Kidney epithelial cell (primary cell): Measurements from ENCODE around the gene IL24. TPM values are rescaled to one million over a fixed set of nuclear protein-coding genes. Genes with fewer than 3 reads are reported as not detected.

ENCODE experiments used
- DNase-seq: peaks from one replicate; pipeline ENCODE4 v3.0.0-alpha.2; 2010; ENCODE audit warnings: low read depth
- H3K27me3 ChIP-seq: 2 replicates; pipeline ENCODE4 v1.6.0; 2011; ENCODE audit warnings: low read length; ENCODE audit not compliant: control insufficient read depth, insufficient read depth
- H3K36me3 ChIP-seq: 2 replicates; pipeline ENCODE4 v1.5.1; 2011; ENCODE audit warnings: low read length; ENCODE audit not compliant: control insufficient read depth, insufficient read depth
- H3K4me3 ChIP-seq: 2 replicates; pipeline ENCODE4 v1.5.1; 2011; ENCODE audit warnings: low read depth, mild to moderate bottlenecking, control low read depth, low read length
- CTCF ChIP-seq: IDR thresholded peaks from 2 replicates; pipeline ENCODE4 v1.5.1; 2011; ENCODE audit warnings: mild to moderate bottlenecking, moderate library complexity, low read length, control low read depth, inconsistent platforms; ENCODE audit not compliant: insufficient read depth, poor library complexity, severe bottlenecking
- total RNA-seq: library from RNA; depleted of rRNA; stranded (reverse); fragments of >200 nt; gene quantifications from 2 replicates; pipeline ENCODE4 v1.2.3, GENCODE V29; 2015

The IL24 gene
- total RNA-seq, 1 donor from 2014 or later = 0.38 TPM

GRCh38 chr1:206925106-206925736 lies 28.0 kb downstream of the IL24 start:
- DNase-seq = no peak
- no peak overlapping the region for H3K4me3 ChIP-seq
- H3K36me3 ChIP-seq = no peaks in the 10 kb centered on the region
- H3K27me3 ChIP-seq = no peaks in the 10 kb centered on the region
- TF ChIP-seq CTCF = no peak

- Histone ChIP-seq H3K4me3 (no peak overlapping the region), H3K27me3 (no peaks in the 10 kb centered on the region), H3K36me3 (no peaks in the 10 kb centered on the region)
- TF ChIP-seq CTCF = no peak
- no peak for DNase-seq
These were observed 29.0 kb downstream of the IL24 start for GRCh38 chr1:206926286-206926685.

- H3K4me3 ChIP-seq = no peak overlapping the region
These were observed 32.3 kb downstream of the IL24 start for GRCh38 chr1:206929524-206929923.

GRCh38 chr1:206930210-206930798 lies 33.1 kb downstream of the IL24 start:
- no peaks in the 10 kb centered on the region for H3K36me3 ChIP-seq
- no peak for TF ChIP-seq CTCF
- no peak for DNase-seq

More at GRCh38 chr1:206929524-206929923, 32.3 kb downstream of the IL24 start:
- no peaks in the 10 kb centered on the region for H3K36me3 ChIP-seq
- no peaks in the 10 kb centered on the region for H3K27me3 ChIP-seq
- DNase-seq = no peak
- TF ChIP-seq CTCF = no peak

GRCh38 chr1:206931709-206932108 lies 34.5 kb downstream of the IL24 start:
- DNase-seq = no peak
- Histone ChIP-seq H3K4me3 (no peak overlapping the region), H3K27me3 (no peaks in the 10 kb centered on the region), H3K36me3 (no peaks in the 10 kb centered on the region)
- TF ChIP-seq CTCF = peak; percentile 14

More at GRCh38 chr1:206930210-206930798, 33.1 kb downstream of the IL24 start:
- Histone ChIP-seq H3K27me3 (no peaks in the 10 kb centered on the region), H3K4me3 (no peak overlapping the region)

GRCh38 chr1:206932177-206932576 lies 34.9 kb downstream of the IL24 start:
- no peaks in the 10 kb centered on the region for H3K36me3 ChIP-seq
- TF ChIP-seq CTCF = no peak
- H3K27me3 ChIP-seq = no peaks in the 10 kb centered on the region
- DNase-seq = no peak
- no peak overlapping the region for H3K4me3 ChIP-seq
